ENCODE data around the gene HDHD3. TPM values are rescaled to one million over a fixed set of nuclear protein-coding genes. Genes with fewer than 3 reads are reported as not detected.
A peak's percentile ranks its signal among the peaks of the same experiment; 100 is the strongest.

HDHD3 gene
- total RNA-seq, 4 donors from 2014 or later: 37.1 to 67.7 (median 53.0) TPM

DNA sequence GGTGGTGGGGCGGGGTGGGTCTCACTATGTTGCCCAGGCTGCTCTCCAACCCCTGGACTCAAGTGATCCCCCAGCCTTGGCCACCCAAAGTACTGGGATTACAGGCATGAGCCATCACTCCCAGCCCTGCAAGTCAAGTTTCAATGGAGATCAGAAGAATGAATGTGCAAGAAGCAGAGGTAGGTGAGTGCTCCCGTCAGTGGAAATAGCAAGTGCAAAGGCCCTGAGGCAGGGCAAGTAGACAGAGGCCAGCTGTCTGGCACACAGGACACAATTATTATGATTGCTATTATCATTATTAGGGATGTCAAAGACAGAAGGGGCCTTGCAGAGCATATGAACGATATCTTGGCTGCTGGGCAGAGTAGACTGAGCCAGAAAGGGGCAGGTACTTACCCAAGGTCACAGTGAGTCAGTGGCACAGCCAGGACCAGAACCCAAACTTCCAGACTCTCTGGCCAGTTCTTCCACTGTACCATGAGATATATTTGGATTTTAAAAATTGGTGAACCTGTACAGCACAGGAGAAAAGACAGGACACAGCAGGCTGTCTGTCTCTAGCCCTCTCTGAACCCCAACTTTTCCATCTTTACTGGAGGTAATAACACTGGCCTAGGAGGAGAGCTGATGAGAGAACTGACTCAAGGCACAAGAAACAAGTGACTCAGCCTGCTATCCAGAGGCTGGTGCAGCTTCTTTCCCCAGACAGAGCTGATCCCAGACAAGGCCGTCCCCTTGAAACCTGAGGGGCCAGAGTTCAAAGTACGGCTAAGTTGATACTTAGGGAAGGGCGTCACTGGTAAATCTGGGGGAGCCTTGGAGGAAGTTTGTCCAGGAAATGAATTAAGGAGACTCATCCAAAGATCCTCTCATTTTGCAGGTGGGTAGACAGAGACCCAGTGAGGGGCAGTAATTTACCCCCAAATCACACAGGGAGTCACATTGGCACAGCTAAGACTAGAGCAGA lies 1.4 kb downstream of the HDHD3 start:
- Histone ChIP-seq H3K4me1 (peaks cover 20 to 37% of the 10 kb centered on the region in 2 donors), H3K9me3 (no peaks in the 10 kb centered on the region), H3K4me3 (replicated peaks in 1 of 3) (no peak overlapping the region), H3K36me3 (peaks cover 4 to 21% of the 10 kb centered on the region in 2 donors), H3K27me3 (no peaks in the 10 kb centered on the region), H3K27ac (peak overlapping the region; percentile 2 to 91 (median 50))
- no peak for DNase-seq
- TF ChIP-seq, protein P1, sequence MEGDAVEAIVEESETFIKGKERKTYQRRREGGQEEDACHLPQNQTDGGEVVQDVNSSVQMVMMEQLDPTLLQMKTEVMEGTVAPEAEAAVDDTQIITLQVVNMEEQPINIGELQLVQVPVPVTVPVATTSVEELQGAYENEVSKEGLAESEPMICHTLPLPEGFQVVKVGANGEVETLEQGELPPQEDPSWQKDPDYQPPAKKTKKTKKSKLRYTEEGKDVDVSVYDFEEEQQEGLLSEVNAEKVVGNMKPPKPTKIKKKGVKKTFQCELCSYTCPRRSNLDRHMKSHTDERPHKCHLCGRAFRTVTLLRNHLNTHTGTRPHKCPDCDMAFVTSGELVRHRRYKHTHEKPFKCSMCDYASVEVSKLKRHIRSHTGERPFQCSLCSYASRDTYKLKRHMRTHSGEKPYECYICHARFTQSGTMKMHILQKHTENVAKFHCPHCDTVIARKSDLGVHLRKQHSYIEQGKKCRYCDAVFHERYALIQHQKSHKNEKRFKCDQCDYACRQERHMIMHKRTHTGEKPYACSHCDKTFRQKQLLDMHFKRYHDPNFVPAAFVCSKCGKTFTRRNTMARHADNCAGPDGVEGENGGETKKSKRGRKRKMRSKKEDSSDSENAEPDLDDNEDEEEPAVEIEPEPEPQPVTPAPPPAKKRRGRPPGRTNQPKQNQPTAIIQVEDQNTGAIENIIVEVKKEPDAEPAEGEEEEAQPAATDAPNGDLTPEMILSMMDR (IDR thresholded peaks at IDR 0.05): no peak
- TF ChIP-seq POLR2A (IDR thresholded peaks at IDR 0.05): no peak
- intact Hi-C loops (cut with DNase I): no loop called here
- 89 to 93% methylated on average over 6 of the region's 6 CpGs for WGBS, 2 donors

DNA sequence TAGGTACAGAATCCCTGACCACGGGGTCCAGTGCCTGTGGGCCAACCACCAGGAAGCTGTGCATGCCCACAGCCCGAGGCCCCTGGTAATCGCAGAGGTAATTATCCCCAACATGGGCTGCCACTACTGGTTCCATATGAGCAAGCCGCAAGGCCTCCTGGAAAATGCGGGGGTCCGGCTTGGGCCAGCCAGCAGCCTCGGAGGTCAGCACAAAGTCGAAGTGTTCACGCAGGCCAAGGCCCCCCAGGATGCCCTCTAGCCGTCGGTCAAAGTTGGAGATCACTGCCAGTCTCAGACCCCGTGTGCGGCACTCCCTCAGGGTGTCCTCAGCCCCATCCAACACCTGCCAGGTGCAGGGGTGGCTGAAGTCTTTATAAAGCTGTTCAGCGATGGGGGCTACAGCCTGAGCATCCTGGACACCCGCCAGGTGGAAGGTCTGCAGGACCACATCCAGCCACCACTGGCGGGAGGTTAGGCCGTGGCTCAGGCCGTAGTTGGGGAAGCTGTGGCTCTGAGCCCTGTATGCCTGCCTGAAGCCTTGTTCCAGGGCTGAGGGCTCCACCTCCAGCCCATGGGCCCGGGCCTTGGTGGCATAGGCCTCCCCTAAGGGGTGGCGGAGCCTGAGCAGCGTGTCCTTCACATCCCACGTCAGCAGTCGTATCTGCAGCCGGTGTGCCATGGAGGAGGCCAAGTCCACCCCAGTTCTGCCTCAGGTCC lies 3.0 kb downstream of the HDHD3 start:
- intact Hi-C loops (cut with DNase I): no loop called here

GRCh38 chr9:113373256-113373655 lies 3.5 kb downstream of the HDHD3 start:
- intact Hi-C loops (cut with DNase I): no loop called here
- Histone ChIP-seq H3K27ac (peak overlapping the region in 1 of 3 donors; percentile 31), H3K36me3 (peaks cover 4 to 21% of the 10 kb centered on the region in 2 donors), H3K4me1 (peaks cover 20 to 35% of the 10 kb centered on the region in 2 donors), H3K4me3 (replicated peaks in 1 of 3) (no peak overlapping the region), H3K9me3 (no peaks in the 10 kb centered on the region), H3K27me3 (no peaks in the 10 kb centered on the region)
- 64 to 73% methylated on average over 3 of the region's 3 CpGs for WGBS, 2 donors
- TF ChIP-seq POLR2A (IDR thresholded peaks at IDR 0.05): no peak
- TF ChIP-seq, protein P1 (IDR thresholded peaks at IDR 0.05): no peak
- DNase-seq: no peak

More for the DNA sequence above, 3.0 kb downstream of the HDHD3 start:
- TF ChIP-seq POLR2A (IDR thresholded peaks at IDR 0.05): no peak
- TF ChIP-seq, protein P1 (IDR thresholded peaks at IDR 0.05): no peak
- no peak for DNase-seq
- 86% methylated on average over 11 of the region's 24 CpGs; no CpG with 5 or more reads in 1 of the 2 donors for WGBS, 2 donors
- no peak overlapping the region for H3K4me3 ChIP-seq (replicated peaks in 1 of 3)
- H3K27me3 ChIP-seq: no peaks in the 10 kb centered on the region
- H3K9me3 ChIP-seq: no peaks in the 10 kb centered on the region
- peaks cover 4 to 21% of the 10 kb centered on the region in 2 donors for H3K36me3 ChIP-seq
- H3K27ac ChIP-seq: no peak overlapping the region
- peaks cover 20 to 35% of the 10 kb centered on the region in 2 donors for H3K4me1 ChIP-seq

DNA sequence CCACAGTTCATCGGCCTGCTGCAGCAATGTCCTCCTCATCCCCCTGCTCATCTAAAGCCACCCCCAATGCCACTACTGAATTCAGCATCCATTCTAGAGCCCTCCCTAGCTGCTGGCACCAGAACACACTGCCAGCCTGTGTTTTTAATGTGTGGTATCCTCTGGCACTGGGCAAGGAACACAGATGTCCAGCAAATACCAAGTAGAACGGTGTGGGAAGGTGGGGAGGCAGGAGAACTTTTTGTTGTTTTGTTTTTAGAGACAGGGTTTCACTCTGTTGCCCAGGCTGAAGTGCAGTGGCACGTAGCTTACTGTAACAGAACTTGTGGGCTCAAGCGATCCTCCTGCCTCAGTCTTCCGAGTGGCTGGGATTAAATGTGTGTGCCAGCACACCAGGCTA lies 4.7 kb downstream of the HDHD3 start:
- Histone ChIP-seq H3K4me1 (peaks cover 20 to 35% of the 10 kb centered on the region in 2 donors), H3K4me3 (replicated peaks in 1 of 3) (no peak overlapping the region), H3K27me3 (no peaks in the 10 kb centered on the region), H3K27ac (peak overlapping the region; percentile 17 to 65 (median 31)), H3K36me3 (peaks cover 4 to 21% of the 10 kb centered on the region in 2 donors), H3K9me3 (no peaks in the 10 kb centered on the region)
- 40 to 44% methylated on average over 5 of the region's 5 CpGs for WGBS, 2 donors
- TF ChIP-seq POLR2A (IDR thresholded peaks at IDR 0.05): peak in 1 of 2 donors; percentile 10
- TF ChIP-seq, protein P1 (IDR thresholded peaks at IDR 0.05): no peak
- intact Hi-C loops (cut with DNase I): no loop called here
- peak; percentile 66 to 68 for DNase-seq

All from thyroid gland (tissue), 4 donors.